Ovary (tissue), 9 donors: Measurements from ENCODE around the gene RAD51D. TPM values are rescaled to one million over a fixed set of nuclear protein-coding genes. Genes with fewer than 3 reads are reported as not detected.

Source experiments
- DNase-seq, 5 donors: peaks; one replicate each; pipeline ENCODE4 v3.0.0-alpha.2; 2019 to 2020
- H3K27ac ChIP-seq, 2 donors: fragments of 200-600 bp; one replicate each; pipeline versions ENCODE4 v1.5.1 to v1.8.0; 2019 to 2022
- H3K27me3 ChIP-seq: fragments of 200-600 bp; one replicate; pipeline ENCODE4 v1.8.0; 2022
- H3K36me3 ChIP-seq: fragments of 200-600 bp; sonication (generic); one replicate; pipeline ENCODE4 v1.5.1; 2019
- H3K4me1 ChIP-seq: one replicate; pipeline ENCODE4 v1.8.1; 2013; ENCODE audit warnings: mild to moderate bottlenecking, moderate library complexity; ENCODE audit not compliant: insufficient read depth
- H3K4me3 ChIP-seq: fragments of 200-600 bp; sonication (generic); one replicate; pipeline ENCODE4 v1.5.1; 2017
- H3K9me3 ChIP-seq, 2 donors: fragments of 200-600 bp in 1 of 2; sonication (generic) in 1 of 2; one replicate each; pipeline versions ENCODE4 v1.5.1 to v1.8.1; 2013 to 2019; ENCODE audit warnings: mild to moderate bottlenecking in 1 of 2, moderate library complexity in 1 of 2
- CTCF ChIP-seq, 3 donors: fragments of 450-650 bp in 2 of 3; fragments of 200-600 bp in 1 of 3; IDR thresholded peaks; one replicate each; pipeline versions ENCODE4 v1.5.1 to v1.8.0; 2016 to 2022; ENCODE audit warnings: antibody characterized with exemption in 3 of 3, mild to moderate bottlenecking in 1 of 3
- EP300 ChIP-seq: sonication (generic); formaldehyde crosslinking; IDR thresholded peaks from one replicate; pipeline ENCODE4 v1.6.1; 2017; ENCODE audit warnings: antibody characterized with exemption
- POLR2A ChIP-seq: fragments of 450-650 bp; IDR thresholded peaks from one replicate; pipeline ENCODE4 v1.6.1; 2017; ENCODE audit warnings: antibody characterized with exemption, mild to moderate bottlenecking, moderate library complexity
- WGBS, 3 donors: extraction: QIAGEN DNeasy Blood & Tissue Kit in 1 of 3; methylation state at CpG; one replicate each; pipeline versions ENCODE4 v1.1.5 to v1.1.7; 2013 to 2017; 5-methylcytosine and 5-hydroxymethylcytosine counted together
- intact Hi-C, 4 donors: fragments of 100-400 bp; cut with DNase I; formaldehyde crosslinking; loops; one replicate each; pipeline versions ENCODE4 v1.11.0 to v1.15.1; 2022 to 2023
- polyA plus RNA-seq, 2 donors: library from polyadenylated mRNA; stranded (reverse); fragments of 200-250 nt in 1 of 2; fragments of 350-450 nt in 1 of 2; fragmentation: Illumina TruSeq in 1 of 2; extraction: RNeasy Lipid Tissue Mini Kit (QIAGEN cat#74804) in 1 of 2; gene quantifications; one replicate each; pipeline ENCODE4 v1.2.3, GENCODE V29; 2013 to 2014
- total RNA-seq, 7 donors: library from RNA; depleted of rRNA in 2 of 7; stranded (reverse); fragments of >200 nt in 2 of 7; fragmentation: NEBNext Ultra II Directional in 3 of 7; extraction: Animal tissue kit (Norgen Biotek cat#: 25700) in 3 of 7; gene quantifications; one replicate each; pipeline versions ENCODE4 v1.1.0 to v1.2.4, GENCODE V29; 2016 to 2023
- donor health status: DM: no; HTN: no; CAD: no; lungs with moderate emphysema.
- donor health status: DM: no; HTN: no; CAD: no.
- donor health status: Bipolar disorder and iron deficiency.
- donor health status: DM: yes; HTN: yes; CAD: no.
- donor health status: DM: no; HTN: no; CAD: no.
- donor health status: DM: yes; HTN: yes; CAD: no.

The RAD51D gene
- total and polyA plus RNA-seq, 9 donors = 7.3 to 16.7 (median 11.4) TPM

GRCh38 chr17:35069311-35069710, 50.3 kb downstream of the RAD51D start:
- 70 to 82% (median 71%) methylated on average over 2 of the region's 2 CpGs for WGBS, 3 donors
- Histone ChIP-seq H3K36me3 (no peaks in the 10 kb centered on the region), H3K4me1 (no peaks in the 10 kb centered on the region), H3K4me3 (no peak overlapping the region), H3K27ac (no peak overlapping the region), H3K9me3 (no peaks in the 10 kb centered on the region), H3K27me3 (no peaks in the 10 kb centered on the region)
- TF ChIP-seq CTCF (IDR thresholded peaks at IDR 0.05) (no peak), POLR2A (no peak), EP300 (no peak)
- DNase-seq = no peak
- intact Hi-C loops = loop anchor here in 1 of 4 donors (10.0 kb wide), 1 partner anchor 55 kb away; no protein-coding TSS in a partner anchor

DNA sequence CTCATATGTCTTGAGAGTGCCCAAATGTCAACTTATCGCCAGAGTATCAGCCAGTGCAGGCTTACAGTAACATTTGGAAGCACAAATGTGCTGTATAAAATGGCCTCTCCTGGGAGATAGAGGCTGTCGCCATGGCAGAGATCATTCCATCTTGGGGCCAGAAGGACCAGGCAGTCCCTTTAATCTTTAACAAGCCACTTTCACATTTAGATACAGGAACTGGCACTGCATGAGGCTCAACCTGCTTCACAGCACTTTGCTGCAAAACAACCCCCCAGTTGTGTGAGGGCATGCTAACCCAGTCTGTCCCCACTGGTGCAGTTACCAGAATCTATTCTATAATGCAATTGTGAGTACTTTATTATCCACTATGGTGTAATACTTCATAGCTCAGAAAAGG, 51.4 kb downstream of the RAD51D start:
- TF ChIP-seq EP300 (no peak), POLR2A (no peak), CTCF (IDR thresholded peaks at IDR 0.05) (no peak)
- intact Hi-C loops = loop anchor here in 1 of 4 donors (10.0 kb wide), 1 partner anchor 53 kb away; no protein-coding TSS in a partner anchor
- Histone ChIP-seq H3K27me3 (no peaks in the 10 kb centered on the region), H3K36me3 (no peaks in the 10 kb centered on the region), H3K4me1 (no peaks in the 10 kb centered on the region), H3K4me3 (no peak overlapping the region), H3K27ac (no peak overlapping the region), H3K9me3 (no peaks in the 10 kb centered on the region)
- WGBS, 3 donors = 94 to 98% (median 97%) methylated on average over 2 of the region's 2 CpGs
- no peak for DNase-seq

DNA sequence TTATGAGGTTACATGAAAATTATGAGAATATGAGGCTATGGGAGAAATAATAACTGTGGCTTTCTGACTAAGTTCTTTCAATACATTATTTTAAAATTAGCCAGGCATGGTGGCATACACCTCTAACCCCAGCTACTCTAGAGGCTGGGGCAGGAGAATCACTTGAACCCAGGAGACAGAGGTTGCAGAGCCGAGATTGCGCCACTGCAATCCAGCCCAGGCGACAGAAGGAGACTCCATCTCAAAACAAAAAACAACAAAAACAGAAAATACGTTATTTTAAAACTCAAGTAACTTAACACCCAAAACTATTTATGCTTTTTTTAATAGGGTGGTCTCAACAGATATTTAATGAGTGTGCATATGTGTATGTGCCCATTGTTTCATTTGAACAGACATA, 53.8 kb downstream of the RAD51D start:
- 95 to 96% (median 96%) methylated on average over 4 of the region's 4 CpGs for WGBS, 3 donors
- no peak overlapping the region for H3K27ac ChIP-seq

DNA sequence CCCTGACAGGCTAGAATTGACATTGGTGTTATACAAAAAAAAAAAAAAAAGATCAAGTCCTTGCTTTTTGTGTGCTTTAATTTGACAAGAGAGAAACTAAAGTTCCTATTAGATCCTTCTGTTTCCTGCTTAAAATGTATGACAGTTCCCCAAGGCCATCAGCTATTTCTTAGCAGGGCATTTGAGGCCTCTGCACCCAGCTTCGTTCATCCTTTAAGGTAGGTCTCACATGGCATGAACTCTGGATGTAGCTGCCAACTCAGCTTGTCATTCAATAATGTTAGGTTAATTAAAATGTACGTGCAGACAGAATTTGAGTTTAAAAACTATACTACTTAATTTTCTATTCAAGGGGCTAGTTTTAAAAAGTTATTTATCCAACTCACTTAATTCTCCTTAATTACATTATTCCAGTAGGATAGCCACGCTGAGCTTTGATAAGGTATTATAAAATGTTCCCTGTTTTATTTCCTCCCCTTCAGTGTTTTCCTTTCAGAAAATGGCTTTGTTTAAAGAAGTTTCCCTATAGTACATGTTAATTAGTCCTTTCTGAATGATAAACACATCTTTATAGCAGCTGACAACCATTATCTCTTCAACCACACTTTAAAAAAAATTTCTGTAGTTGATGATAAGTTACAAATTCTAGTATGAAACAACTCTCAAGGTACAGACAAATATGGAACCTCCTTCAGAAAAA, 55.0 kb downstream of the RAD51D start:
- Histone ChIP-seq H3K9me3 (no peaks in the 10 kb centered on the region), H3K36me3 (no peaks in the 10 kb centered on the region), H3K27ac (no peak overlapping the region), H3K4me1 (no peaks in the 10 kb centered on the region), H3K4me3 (no peak overlapping the region), H3K27me3 (no peaks in the 10 kb centered on the region)
- DNase-seq = no peak
- WGBS, 3 donors = 56 to 65% (median 59%) methylated on average over 3 of the region's 3 CpGs
- intact Hi-C loops = loop anchor here in 1 of 4 donors (10.0 kb wide), 1 partner anchor 50 kb away; no protein-coding TSS in a partner anchor
- no peak for TF ChIP-seq EP300
- no peak for TF ChIP-seq CTCF (IDR thresholded peaks at IDR 0.05)

More for the DNA sequence above, 53.8 kb downstream of the RAD51D start:
- Histone ChIP-seq H3K9me3 (no peaks in the 10 kb centered on the region), H3K4me1 (no peaks in the 10 kb centered on the region), H3K36me3 (no peaks in the 10 kb centered on the region), H3K27me3 (no peaks in the 10 kb centered on the region), H3K4me3 (no peak overlapping the region)
- TF ChIP-seq CTCF (IDR thresholded peaks at IDR 0.05) (no peak), POLR2A (no peak), EP300 (no peak)
- DNase-seq = no peak
- intact Hi-C loops = loop anchor here in 1 of 4 donors (10.0 kb wide), 1 partner anchor 51 kb away; no protein-coding TSS in a partner anchor
